ENCODE data around the gene CHN1.

The CHN1 gene

GRCh38 chr2:174951745-174952144 lies 53.4 kb downstream of the CHN1 start:
- DNase-seq (ENCODE audit: low read depth) = no peak
- no peak overlapping the region for H3K4me3 ChIP-seq (ENCODE audit: control insufficient read depth, low read depth, low read length)

GRCh38 chr2:174949988-174950687 lies 55.0 kb downstream of the CHN1 start:
- no peak for DNase-seq (ENCODE audit: low read depth)
- TF ChIP-seq CTCF (IDR thresholded peaks at IDR 0.05; ENCODE audit: control insufficient read depth, insufficient read depth, low read depth, low read length, missing control alignments) = no peak
- no peak overlapping the region for H3K4me3 ChIP-seq (ENCODE audit: control insufficient read depth, low read depth, low read length)

More at GRCh38 chr2:174951745-174952144, 53.4 kb downstream of the CHN1 start:
- TF ChIP-seq CTCF (IDR thresholded peaks at IDR 0.05; ENCODE audit: control insufficient read depth, insufficient read depth, low read depth, low read length, missing control alignments) = no peak

- H3K4me3 ChIP-seq (ENCODE audit: control insufficient read depth, low read depth, low read length) = no peak overlapping the region
- no peak for TF ChIP-seq CTCF (IDR thresholded peaks at IDR 0.05; ENCODE audit: control insufficient read depth, insufficient read depth, low read depth, low read length, missing control alignments)
- DNase-seq (ENCODE audit: low read depth) = no peak
Observed at GRCh38 chr2:174945601-174946260, 59.5 kb downstream of the CHN1 start.

- no peak for DNase-seq (ENCODE audit: low read depth)
- no peak for TF ChIP-seq CTCF (IDR thresholded peaks at IDR 0.05; ENCODE audit: control insufficient read depth, insufficient read depth, low read depth, low read length, missing control alignments)
- no peak overlapping the region for H3K4me3 ChIP-seq (ENCODE audit: control insufficient read depth, low read depth, low read length)
Observed at GRCh38 chr2:174939046-174939445, 66.1 kb downstream of the CHN1 start.

GRCh38 chr2:174931724-174932123 lies 73.5 kb downstream of the CHN1 start:
- TF ChIP-seq CTCF (IDR thresholded peaks at IDR 0.05; ENCODE audit: control insufficient read depth, insufficient read depth, low read depth, low read length, missing control alignments) = no peak
- no peak for DNase-seq (ENCODE audit: low read depth)
- no peak overlapping the region for H3K4me3 ChIP-seq (ENCODE audit: control insufficient read depth, low read depth, low read length)

GRCh38 chr2:174929786-174930185 lies 75.4 kb downstream of the CHN1 start:
- no peak for DNase-seq (ENCODE audit: low read depth)
- no peak overlapping the region for H3K4me3 ChIP-seq (ENCODE audit: control insufficient read depth, low read depth, low read length)
- no peak for TF ChIP-seq CTCF (IDR thresholded peaks at IDR 0.05; ENCODE audit: control insufficient read depth, insufficient read depth, low read depth, low read length, missing control alignments)

Measured in AG09309 (cell line).